A549 (cell line): ENCODE results near the gene FAM163B. TPM values are rescaled to one million over a fixed set of nuclear protein-coding genes. Genes with fewer than 3 reads are reported as not detected.

ENCODE experiments used
- ATAC-seq, 2 experiments: fragments of 200-7000 bp in 1 of 2; fragments of >200 bp in 1 of 2; cut with Nextera tagmentation in 1 of 2; cut with Tn5 transposase in 1 of 2; 3 replicates each; pipeline versions ENCODE4 v1.8.0 to v1.9.1; 2018 to 2020; ENCODE audit warnings: mild to moderate bottlenecking in 1 of 2, moderate library complexity in 1 of 2
- CTCF ChIA-PET: fragments of 300-600 bp; sonication (Branson Sonifier 250); formaldehyde crosslinking; extraction: SDS; loops from one replicate; lab custom pipeline; 2021; ENCODE audit warnings: antibody characterized with exemption, inconsistent platforms; lab: Yijun Ruan, JAX
- POLR2A ChIA-PET: fragments of 350-600 bp; formaldehyde crosslinking; extraction: SDS; loops from one replicate; lab custom pipeline; 2021; ENCODE audit warnings: antibody characterized with exemption, inconsistent platforms; lab: Yijun Ruan, JAX
- DNase-seq, 2 experiments: peaks; one replicate each; pipeline versions ENCODE4 v3.0.0 to v3.0.0-alpha.2; 2011 to 2016; ENCODE audit warnings: low read depth in 1 of 2, low spot score in 1 of 2
- FAIRE-seq: peaks from 2 replicates; lab custom pipeline; 2011; peaks lifted over from hg19 to GRCh38; lab: Jason Lieb, UNC
- H3K27ac ChIP-seq, 2 experiments: fragments of >200 bp; sonication (Bioruptor Twin); formaldehyde crosslinking; 3 replicates each; pipeline ENCODE4 v1.5.1; 2016 to 2017
- H3K4me1 ChIP-seq: fragments of >200 bp; sonication (Bioruptor Twin); formaldehyde crosslinking; 3 replicates; pipeline ENCODE4 v1.6.1; 2016
- H3K4me2 ChIP-seq: fragments of >200 bp; sonication (Bioruptor Twin); formaldehyde crosslinking; 3 replicates; pipeline ENCODE4 v1.6.1; 2016
- H3K4me3 ChIP-seq: fragments of >200 bp; sonication (Bioruptor Twin); formaldehyde crosslinking; 3 replicates; pipeline ENCODE4 v1.5.1; 2016
- H3K9me3 ChIP-seq: fragments of >200 bp; sonication (Bioruptor Twin); formaldehyde crosslinking; 3 replicates; pipeline ENCODE4 v1.6.1; 2016
- HDAC2 ChIP-seq: fragments of 200-600 bp; sonication (generic); IDR thresholded peaks from 2 replicates; pipeline ENCODE4 v1.6.1; 2016
- HEYL ChIP-seq: fragments of 250-450 bp; sonication (Bioruptor Pico); IDR thresholded peaks from 2 replicates; pipeline ENCODE4 v1.8.0; 2021; ENCODE audit warnings: mild to moderate bottlenecking, moderate library complexity
- HOXB5 ChIP-seq: fragments of 250-450 bp; sonication (Bioruptor Pico); IDR thresholded peaks from 2 replicates; pipeline ENCODE4 v1.5.0; 2020; ENCODE audit warnings: mild to moderate bottlenecking, moderate library complexity
- KDM1A ChIP-seq: fragments of 200-600 bp; sonication (generic); IDR thresholded peaks from 2 replicates; pipeline ENCODE4 v1.6.1; 2016; ENCODE audit warnings: low read depth, mild to moderate bottlenecking
- ZC3H11A ChIP-seq: fragments of 450-650 bp; IDR thresholded peaks from 2 replicates; pipeline ENCODE4 v1.6.1; 2014; ENCODE audit warnings: antibody characterized with exemption, mild to moderate bottlenecking
- ZNF302 ChIP-seq: fragments of 250-450 bp; sonication (Bioruptor Pico); IDR thresholded peaks from 2 replicates; pipeline ENCODE4 v1.9.0; 2021; ENCODE audit warnings: inconsistent platforms, mild to moderate bottlenecking, moderate library complexity
- WGBS: methylation state at CpG from one replicate; pipeline ENCODE4 v1.1.6; 2017; ENCODE audit errors: missing lambda C conversion rate; 5-methylcytosine and 5-hydroxymethylcytosine counted together
- polyA plus RNA-seq, 4 experiments: library from polyadenylated mRNA; depleted of rRNA in 3 of 4; stranded (reverse); fragments of >200 nt; fragmentation: RNase III in 1 of 4; extraction: RNeasy Plus Mini Kit Qiagen cat#74134 plus additional on column Dnase treatment in 1 of 4; gene quantifications; 2 replicates in 3 of 4; 3 replicates in 1 of 4; pipeline ENCODE4 v1.2.3, GENCODE V29; 2011 to 2017
- TF ChIP-seq, protein P1 (sequence below): fragments of 200-600 bp; sonication (generic); IDR thresholded peaks from 2 replicates; pipeline ENCODE4 v1.6.1; 2016; ENCODE audit warnings: antibody characterized with exemption, mild to moderate bottlenecking, moderate library complexity
- TF ChIP-seq, protein P2 (sequence below): fragments of 250-450 bp; sonication (Bioruptor Pico); IDR thresholded peaks from 2 replicates; pipeline ENCODE4 v1.5.0; 2021; ENCODE audit warnings: mild to moderate bottlenecking, moderate library complexity, borderline replicate concordance
- TF ChIP-seq, protein P3 (sequence below): fragments of >200 bp; sonication (Bioruptor Twin); formaldehyde crosslinking; IDR thresholded peaks from 2 replicates; pipeline ENCODE4 v1.6.1; 2016
- TF ChIP-seq, protein P4 (sequence below): fragments of >200 bp; sonication (Bioruptor Twin); formaldehyde crosslinking; IDR thresholded peaks from 3 replicates; pipeline ENCODE4 v1.6.1; 2016
- TF ChIP-seq, protein P5 (sequence below): IDR thresholded peaks from 2 replicates; pipeline ENCODE4 v1.6.1; 2012
- TF ChIP-seq, protein P6 (sequence below): fragments of >200 bp; sonication (Bioruptor Twin); formaldehyde crosslinking; IDR thresholded peaks from 3 replicates; pipeline ENCODE4 v1.5.1; 2016
- TF ChIP-seq, protein P7 (sequence below): fragments of 150-350 bp; IDR thresholded peaks from 2 replicates; pipeline ENCODE4 v1.6.1; 2014; ENCODE audit warnings: low read depth, mild to moderate bottlenecking, low read length

FAM163B gene
- polyA plus RNA-seq, 2 of the 4 experiments (the other 2 are of a cell fraction), result not detected

DNA sequence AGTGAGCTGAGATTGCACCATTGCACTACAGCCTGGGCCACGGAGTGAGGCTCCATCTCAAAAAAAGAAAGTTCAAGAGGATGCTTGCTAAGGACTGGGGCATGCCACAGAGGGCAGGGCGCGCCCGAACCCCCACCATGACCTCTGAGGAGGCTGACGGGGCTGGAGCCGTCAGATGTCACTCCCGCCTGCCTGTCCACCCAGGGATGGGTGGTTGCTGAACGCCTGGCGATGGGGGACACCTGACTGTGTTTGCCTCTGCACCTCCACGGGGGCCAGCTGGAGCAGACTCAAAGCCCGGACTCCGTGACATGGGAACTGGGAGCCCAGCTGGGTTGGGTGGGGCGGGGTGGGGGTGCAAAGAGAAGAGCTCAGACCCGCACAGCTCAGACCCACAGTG, 42.8 kb downstream of the FAM163B start:
- WGBS, result 85% methylated on average over 10 of the region's 14 CpGs

More for the DNA sequence above, 42.8 kb downstream of the FAM163B start:
- Histone ChIP-seq H3K4me3 (no peak overlapping the region), H3K4me1 (peaks cover 6% of the 10 kb centered on the region; the same call in 1 of the 3 replicates), H3K9me3 (no peaks in the 10 kb centered on the region), H3K4me2 (no peak overlapping the region), H3K27ac (no peak overlapping the region)
- no peak for ATAC-seq
- no peak for FAIRE-seq
- ChIA-PET CTCF (interaction anchor here (1.5 kb wide), 1 partner anchor 14 kb away, joined by 4 read pairs; no protein-coding TSS in a partner anchor), POLR2A (no interaction called here)
- TF ChIP-seq HDAC2, result no peak
- TF ChIP-seq ZC3H11A, result no peak
- TF ChIP-seq, protein P1, sequence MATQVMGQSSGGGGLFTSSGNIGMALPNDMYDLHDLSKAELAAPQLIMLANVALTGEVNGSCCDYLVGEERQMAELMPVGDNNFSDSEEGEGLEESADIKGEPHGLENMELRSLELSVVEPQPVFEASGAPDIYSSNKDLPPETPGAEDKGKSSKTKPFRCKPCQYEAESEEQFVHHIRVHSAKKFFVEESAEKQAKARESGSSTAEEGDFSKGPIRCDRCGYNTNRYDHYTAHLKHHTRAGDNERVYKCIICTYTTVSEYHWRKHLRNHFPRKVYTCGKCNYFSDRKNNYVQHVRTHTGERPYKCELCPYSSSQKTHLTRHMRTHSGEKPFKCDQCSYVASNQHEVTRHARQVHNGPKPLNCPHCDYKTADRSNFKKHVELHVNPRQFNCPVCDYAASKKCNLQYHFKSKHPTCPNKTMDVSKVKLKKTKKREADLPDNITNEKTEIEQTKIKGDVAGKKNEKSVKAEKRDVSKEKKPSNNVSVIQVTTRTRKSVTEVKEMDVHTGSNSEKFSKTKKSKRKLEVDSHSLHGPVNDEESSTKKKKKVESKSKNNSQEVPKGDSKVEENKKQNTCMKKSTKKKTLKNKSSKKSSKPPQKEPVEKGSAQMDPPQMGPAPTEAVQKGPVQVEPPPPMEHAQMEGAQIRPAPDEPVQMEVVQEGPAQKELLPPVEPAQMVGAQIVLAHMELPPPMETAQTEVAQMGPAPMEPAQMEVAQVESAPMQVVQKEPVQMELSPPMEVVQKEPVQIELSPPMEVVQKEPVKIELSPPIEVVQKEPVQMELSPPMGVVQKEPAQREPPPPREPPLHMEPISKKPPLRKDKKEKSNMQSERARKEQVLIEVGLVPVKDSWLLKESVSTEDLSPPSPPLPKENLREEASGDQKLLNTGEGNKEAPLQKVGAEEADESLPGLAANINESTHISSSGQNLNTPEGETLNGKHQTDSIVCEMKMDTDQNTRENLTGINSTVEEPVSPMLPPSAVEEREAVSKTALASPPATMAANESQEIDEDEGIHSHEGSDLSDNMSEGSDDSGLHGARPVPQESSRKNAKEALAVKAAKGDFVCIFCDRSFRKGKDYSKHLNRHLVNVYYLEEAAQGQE, result no peak
- TF ChIP-seq KDM1A, result no peak
- TF ChIP-seq, protein P2, sequence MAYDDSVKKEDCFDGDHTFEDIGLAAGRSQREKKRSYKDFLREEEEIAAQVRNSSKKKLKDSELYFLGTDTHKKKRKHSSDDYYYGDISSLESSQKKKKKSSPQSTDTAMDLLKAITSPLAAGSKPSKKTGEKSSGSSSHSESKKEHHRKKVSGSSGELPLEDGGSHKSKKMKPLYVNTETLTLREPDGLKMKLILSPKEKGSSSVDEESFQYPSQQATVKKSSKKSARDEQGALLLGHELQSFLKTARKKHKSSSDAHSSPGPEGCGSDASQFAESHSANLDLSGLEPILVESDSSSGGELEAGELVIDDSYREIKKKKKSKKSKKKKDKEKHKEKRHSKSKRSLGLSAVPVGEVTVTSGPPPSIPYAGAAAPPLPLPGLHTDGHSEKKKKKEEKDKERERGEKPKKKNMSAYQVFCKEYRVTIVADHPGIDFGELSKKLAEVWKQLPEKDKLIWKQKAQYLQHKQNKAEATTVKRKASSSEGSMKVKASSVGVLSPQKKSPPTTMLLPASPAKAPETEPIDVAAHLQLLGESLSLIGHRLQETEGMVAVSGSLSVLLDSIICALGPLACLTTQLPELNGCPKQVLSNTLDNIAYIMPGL (CRISPR knock-in tag), result no peak
- TF ChIP-seq, protein P3, sequence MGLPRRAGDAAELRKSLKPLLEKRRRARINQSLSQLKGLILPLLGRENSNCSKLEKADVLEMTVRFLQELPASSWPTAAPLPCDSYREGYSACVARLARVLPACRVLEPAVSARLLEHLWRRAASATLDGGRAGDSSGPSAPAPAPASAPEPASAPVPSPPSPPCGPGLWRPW, result no peak
- TF ChIP-seq, protein P4, sequence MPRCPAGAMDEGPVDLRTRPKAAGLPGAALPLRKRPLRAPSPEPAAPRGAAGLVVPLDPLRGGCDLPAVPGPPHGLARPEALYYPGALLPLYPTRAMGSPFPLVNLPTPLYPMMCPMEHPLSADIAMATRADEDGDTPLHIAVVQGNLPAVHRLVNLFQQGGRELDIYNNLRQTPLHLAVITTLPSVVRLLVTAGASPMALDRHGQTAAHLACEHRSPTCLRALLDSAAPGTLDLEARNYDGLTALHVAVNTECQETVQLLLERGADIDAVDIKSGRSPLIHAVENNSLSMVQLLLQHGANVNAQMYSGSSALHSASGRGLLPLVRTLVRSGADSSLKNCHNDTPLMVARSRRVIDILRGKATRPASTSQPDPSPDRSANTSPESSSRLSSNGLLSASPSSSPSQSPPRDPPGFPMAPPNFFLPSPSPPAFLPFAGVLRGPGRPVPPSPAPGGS, result no peak
- TF ChIP-seq, protein P5, sequence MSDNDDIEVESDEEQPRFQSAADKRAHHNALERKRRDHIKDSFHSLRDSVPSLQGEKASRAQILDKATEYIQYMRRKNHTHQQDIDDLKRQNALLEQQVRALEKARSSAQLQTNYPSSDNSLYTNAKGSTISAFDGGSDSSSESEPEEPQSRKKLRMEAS, result no peak
- no peak for TF ChIP-seq HEYL (CRISPR knock-in tag)
- TF ChIP-seq HOXB5 (CRISPR knock-in tag), result no peak
- TF ChIP-seq, protein P6, sequence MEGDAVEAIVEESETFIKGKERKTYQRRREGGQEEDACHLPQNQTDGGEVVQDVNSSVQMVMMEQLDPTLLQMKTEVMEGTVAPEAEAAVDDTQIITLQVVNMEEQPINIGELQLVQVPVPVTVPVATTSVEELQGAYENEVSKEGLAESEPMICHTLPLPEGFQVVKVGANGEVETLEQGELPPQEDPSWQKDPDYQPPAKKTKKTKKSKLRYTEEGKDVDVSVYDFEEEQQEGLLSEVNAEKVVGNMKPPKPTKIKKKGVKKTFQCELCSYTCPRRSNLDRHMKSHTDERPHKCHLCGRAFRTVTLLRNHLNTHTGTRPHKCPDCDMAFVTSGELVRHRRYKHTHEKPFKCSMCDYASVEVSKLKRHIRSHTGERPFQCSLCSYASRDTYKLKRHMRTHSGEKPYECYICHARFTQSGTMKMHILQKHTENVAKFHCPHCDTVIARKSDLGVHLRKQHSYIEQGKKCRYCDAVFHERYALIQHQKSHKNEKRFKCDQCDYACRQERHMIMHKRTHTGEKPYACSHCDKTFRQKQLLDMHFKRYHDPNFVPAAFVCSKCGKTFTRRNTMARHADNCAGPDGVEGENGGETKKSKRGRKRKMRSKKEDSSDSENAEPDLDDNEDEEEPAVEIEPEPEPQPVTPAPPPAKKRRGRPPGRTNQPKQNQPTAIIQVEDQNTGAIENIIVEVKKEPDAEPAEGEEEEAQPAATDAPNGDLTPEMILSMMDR, result no peak
- TF ChIP-seq, protein P7, sequence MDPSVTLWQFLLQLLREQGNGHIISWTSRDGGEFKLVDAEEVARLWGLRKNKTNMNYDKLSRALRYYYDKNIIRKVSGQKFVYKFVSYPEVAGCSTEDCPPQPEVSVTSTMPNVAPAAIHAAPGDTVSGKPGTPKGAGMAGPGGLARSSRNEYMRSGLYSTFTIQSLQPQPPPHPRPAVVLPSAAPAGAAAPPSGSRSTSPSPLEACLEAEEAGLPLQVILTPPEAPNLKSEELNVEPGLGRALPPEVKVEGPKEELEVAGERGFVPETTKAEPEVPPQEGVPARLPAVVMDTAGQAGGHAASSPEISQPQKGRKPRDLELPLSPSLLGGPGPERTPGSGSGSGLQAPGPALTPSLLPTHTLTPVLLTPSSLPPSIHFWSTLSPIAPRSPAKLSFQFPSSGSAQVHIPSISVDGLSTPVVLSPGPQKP, result no peak
- no peak for TF ChIP-seq ZNF302
- DNase-seq, result no peak
